ENCODE measurements around the gene APCDD1.

- TF ChIP-seq CTCF (IDR thresholded peaks at IDR 0.05) (no peak), POLR2A (IDR thresholded peaks at IDR 0.05) (no peak)
Observed at GRCh38 chr18:10457767-10458166, 3.3 kb downstream of the APCDD1 start.

Data from thyroid gland (tissue), 4 donors.